ENCODE results near the gene B3GAT1. TPM values are rescaled to one million over a fixed set of nuclear protein-coding genes. Genes with fewer than 3 reads are reported as not detected.

The B3GAT1 gene
- total RNA-seq, 1 donor from 2014 or later, result not detected

DNA sequence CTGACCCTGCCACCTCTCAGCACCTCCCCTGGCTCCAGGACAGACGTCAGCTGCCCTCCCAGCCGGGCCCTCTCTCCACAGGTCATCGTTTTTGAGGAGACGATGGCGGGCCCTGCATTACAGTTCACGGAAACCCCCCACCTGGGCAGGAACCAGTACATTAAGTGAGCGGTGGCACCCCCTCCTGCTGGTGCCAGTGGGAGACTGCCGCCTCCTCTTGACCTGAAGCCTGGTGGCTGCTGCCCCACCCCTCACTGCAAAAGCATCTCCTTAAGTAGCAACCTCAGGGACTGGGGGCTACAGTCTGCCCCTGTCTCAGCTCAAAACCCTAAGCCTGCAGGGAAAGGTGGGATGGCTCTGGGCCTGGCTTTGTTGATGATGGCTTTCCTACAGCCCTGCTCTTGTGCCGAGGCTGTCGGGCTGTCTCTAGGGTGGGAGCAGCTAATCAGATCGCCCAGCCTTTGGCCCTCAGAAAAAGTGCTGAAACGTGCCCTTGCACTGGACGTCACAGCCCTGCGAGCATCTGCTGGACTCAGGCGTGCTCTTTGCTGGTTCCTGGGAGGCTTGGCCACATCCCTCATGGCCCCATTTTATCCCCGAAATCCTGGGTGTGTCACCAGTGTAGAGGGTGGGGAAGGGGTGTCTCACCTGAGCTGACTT, 37.0 kb downstream of the B3GAT1 start:
- DNase-seq (ENCODE audit: extremely low read depth, low read depth, low spot score), result no peak

DNA sequence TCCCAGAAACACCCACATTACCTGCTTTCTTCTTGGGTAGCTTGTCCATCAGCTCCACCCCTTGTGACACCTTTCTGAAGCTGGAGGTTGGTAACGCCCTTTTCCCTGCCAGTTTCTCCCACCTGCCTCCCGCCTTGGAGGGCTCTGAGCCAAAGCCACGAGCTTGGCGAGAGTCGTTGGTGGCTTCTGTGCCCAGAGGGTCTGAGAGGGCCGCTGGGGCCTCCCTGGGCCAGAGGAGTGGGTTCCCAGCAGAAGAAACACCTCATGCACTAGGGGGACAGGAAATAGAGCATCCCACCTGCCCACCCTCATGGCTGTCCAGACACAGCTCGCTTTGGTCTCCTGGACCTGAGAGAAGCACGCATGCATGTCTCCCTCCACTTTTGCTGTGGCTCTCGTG, 37.9 kb downstream of the B3GAT1 start:
- DNase-seq (ENCODE audit: extremely low read depth, low read depth, low spot score), result no peak

DNA sequence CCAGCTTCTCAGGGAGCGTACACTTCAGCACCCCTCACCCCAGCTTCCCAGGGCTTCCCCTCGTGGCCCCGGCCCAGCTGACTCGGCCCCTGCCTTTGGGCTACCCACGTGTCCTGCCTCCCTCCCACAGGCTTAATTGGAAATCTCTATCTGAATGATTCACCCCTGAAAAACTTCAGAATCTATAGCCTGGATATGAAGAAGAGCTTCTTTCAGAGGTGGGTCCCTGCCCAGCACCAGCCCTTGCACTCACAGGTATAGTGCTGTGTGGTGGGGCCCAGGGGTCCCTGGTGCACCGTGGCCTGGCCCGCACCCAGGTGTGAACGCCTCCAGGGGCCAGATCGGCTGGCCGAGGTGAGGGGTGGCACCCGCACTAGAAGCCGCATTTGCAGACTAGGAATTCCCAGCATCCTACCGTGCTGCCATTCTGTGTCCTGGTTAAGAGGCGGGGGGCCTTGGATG, 38.4 kb downstream of the B3GAT1 start:
- no peak for DNase-seq (ENCODE audit: extremely low read depth, low read depth, low spot score)

DNA sequence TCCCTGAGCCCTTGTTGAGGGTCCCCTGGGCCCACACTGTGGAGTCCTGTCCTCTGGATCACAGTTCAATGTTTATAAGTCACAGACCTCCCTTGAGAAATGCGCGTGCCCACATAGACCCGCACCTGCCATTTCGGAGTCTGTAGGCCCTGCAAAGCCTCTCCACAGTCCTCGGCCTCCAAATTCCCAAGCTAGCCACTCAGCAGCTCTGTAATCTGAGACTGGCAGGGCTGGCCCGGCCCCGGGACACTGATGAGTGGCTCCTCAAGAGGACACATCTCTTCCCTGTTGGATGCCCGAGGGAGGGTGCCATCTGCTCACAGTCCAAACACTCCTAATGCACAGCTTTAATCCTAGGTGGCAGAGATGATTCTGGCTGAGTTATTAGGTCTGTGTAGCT, 39.1 kb downstream of the B3GAT1 start:
- no peak for DNase-seq (ENCODE audit: extremely low read depth, low read depth, low spot score)

DNA sequence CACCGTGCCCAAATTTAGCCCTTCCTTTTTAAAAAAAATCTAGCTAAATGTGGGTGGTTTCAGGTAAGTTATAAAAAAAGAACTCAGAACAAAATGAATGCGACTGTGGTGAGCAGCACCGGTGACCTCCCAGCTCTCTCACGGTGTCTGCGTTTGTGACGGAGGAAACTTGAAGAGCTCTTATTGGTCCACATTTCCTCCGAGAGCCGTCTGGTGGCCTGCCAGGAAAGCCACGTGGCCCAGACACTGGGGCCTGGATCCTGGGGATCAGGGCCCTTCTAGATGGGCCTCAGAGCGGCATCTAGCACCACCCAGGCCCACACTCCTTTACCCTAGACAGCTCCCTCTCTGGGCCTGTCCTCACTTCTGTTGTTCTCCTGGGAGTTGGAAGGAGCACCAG, 39.5 kb downstream of the B3GAT1 start:
- DNase-seq (ENCODE audit: extremely low read depth, low read depth, low spot score), result no peak

DNA sequence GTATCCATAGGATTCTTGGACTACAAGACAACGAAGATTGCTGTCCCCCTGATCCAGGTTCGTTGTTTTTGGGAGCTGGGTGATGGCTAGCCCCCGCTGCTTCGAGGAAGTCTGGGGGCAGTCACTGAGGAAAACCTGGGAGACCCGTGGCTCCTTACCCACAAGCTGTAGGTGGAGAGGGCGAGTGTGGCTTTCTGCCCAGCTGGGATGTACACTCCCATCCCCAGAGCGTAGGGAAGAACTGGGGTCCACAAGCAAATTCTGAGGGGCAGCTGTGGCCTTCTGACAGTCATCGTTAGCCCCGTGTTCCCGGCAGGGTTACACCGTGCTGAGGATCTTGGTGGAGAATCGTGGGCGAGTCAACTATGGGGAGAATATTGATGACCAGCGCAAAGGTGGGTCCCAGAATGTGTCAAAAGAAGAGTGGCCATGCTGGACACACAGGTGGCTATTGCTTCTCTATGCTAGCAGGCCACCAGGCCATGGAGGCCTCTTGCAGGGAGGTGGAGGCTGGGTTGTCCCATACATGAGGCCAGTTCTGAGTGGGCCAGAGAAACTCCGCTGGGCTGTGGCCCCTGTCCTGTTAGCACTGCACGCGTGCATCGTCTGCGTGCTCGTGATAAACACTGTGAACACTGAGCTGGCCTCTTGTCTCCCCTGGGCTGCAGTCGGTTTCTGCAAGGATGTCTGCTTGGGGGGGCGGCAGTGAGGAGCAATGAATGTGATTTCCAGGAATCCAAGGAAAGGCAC, 40.4 kb downstream of the B3GAT1 start:
- no peak for DNase-seq (ENCODE audit: extremely low read depth, low read depth, low spot score)

DNA sequence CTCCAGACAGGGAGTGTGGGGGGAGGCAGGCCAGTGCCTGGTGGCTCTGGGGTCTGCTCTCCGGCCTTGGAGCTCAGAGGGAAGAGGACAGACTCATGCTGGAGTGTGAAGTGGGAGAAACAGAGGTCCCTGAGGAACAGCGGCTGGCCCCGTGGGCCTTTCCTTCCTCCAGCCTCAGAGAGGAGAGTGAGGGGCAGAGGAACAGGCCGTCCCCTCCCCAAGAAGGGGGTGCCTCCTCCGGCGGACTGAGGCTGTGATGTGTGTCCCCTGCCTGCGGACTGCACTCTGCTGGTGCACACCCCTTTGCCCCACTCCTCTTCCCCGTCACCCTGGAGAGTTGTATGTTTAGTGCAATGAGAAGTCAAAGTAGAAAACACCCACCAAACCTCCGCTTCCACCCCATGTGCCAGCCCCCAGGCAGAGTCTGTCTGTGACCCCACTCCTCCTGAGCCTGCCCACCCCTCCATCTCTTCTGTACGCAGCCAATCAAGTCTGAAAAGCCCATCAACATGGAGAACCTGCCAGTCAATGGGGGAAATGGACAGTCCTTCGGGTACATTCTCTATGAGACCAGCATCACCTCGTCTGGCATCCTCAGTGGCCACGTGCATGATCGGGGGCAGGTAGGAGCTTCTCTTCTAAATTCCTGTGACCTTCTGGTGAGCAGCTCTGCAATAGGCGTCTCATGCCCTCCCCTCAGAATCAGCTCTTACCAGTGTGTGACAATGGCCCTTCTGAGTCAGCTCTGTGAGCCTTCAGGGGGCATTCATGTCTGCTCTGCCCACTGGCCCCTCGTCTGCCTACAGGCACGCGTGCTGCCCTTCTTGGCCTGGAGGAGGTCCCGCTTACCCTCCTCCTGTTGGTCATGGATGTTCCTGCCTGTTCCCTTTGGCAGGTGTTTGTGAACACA, 41.3 kb downstream of the B3GAT1 start:
- no peak for DNase-seq (ENCODE audit: extremely low read depth, low read depth, low spot score)

DNA sequence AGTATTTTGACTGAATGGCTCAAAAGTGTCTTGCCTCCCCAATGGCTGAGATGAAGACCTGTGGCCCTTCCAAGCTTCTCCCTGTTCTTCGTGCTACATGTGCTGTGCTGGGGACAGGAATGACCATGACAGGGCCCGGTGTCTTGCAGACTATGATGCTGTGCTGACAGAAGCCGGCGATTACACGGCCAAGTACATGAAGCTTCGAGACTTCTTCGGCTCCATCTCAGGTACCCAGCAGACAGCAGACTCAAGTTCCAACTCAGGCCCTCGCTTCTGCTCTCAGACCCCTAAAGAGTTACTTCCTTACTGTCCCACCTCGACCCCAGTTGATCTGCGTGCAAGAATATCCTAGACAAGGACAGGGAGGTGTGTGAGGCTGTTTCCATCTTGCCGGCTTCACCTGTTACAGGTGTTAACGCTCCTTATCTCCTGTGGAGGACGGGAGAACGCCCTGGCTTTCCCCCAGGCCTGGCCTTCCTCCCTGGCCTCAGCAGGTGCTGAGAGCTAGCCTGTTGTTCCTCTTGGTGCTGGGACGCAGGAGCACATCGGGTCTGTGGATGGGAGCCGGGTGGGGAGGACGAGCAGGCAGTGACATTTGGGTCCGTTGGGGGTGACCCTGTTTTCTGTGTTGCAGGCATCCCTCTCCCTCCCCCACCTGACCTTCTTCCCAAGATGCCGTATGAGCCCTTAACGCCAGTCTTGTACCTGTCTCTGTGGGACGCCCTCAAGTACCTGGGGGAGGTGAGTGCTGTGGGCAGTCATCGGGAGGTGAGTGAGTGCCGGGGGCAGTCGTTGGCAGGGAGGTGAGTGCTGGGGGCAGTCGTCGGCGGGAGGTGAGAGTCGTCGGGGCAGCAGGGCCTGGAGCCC, 42.2 kb downstream of the B3GAT1 start:
- DNase-seq (ENCODE audit: extremely low read depth, low read depth, low spot score), result no peak

DNA sequence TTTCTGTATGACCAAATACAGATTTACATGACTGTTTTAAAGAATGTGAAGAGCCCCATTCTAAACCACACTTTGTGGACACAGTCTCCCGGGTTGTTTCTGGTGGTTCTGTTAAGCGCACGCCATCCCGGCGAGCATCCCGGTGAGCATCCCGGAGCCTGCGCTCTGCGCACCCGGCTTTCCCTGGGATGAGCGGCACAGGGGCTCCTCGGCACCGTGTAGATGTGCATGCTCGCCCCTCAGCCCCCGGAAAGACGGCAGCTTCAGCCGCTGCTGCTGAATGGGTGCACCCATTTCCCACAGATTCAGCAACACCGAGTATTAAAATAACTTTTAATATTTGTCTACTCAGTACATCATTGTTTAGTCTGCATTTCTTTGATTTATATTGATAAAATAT, 44.3 kb downstream of the B3GAT1 start:
- DNase-seq (ENCODE audit: extremely low read depth, low read depth, low spot score), result no peak

DNA sequence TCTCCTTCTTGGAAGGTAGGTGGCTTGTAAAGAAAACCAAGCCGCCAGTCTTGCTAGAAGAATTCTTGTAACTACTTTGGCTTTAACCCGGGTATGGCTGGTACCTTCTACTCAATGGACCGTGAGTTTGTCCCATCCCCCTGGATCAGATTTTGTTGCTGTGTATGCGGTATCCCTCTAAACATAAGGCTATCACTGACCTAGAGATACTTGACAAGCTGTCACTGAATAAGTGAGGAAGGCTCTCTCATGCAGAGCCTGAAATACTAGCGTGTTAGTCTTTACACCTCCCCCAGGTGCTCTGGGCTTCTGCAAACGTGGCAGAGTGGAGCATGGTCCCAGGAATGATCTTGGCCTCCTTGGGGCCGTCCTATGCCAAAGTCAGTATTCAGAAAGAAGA, 45.8 kb downstream of the B3GAT1 start:
- DNase-seq (ENCODE audit: extremely low read depth, low read depth, low spot score), result no peak

DNA sequence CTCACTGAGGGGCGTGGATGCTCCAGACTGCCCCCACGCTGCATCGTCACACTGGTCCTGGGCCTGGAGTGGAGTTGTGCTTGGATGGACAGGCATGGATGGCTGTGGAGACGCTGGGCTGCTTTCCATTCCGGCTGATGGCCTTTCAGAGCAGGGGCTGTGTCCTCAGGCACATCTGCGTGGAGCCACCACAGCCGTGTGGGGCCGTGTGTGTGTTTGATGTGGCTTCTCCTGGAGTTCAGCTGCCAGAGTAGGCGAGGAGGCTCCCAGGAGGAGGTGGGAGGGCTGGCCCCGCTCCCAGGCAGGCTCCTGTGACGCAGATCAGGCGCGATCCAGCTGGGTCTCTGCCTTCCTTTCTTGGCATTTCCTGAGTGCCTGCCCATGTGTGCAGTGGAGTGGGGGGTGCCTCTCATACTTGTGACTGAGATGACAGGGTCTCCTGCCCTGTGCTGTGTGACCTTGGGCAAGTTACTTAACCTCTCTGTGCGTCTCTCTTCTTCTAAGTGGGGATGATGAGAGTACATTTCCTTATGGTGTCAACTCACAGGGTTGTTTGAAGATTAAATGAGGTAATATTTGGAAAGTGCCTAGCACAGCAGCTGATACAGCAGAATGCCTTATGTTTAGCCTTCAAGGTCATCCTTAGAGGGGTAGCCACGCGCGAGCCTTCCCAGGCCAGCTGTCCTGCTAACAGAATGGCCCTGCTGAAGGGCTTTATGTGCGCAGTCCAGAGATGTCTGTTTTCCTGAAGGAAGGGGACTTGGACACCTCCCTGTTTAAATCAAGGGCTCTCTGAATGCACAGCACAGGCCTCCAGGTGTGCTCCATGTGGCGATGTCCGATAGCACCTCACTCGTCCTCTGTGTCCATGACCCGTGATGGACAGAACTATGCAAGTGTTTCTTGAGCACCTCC, 46.8 kb downstream of the B3GAT1 start:
- no peak for DNase-seq (ENCODE audit: extremely low read depth, low read depth, low spot score)

DNA sequence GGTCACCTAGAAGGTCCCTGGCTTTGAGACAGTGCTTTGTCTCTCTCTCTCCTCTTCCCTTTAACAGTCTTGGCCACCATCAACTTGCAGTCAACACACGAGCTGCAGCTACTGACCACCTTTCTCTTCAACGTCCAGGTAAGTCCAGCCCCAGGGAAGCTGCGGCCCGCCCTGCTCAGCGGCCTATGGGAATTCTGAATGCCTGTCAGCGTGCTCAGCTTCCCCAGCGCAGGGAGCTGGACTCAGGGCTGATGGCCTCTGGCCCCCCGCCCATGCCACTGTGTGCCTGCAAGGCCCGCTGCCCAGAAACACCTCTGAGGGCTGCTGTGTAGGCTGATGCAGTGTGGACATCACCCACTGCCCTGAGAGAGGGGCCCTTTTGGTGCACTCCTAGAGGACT, 47.8 kb downstream of the B3GAT1 start:
- no peak for DNase-seq (ENCODE audit: extremely low read depth, low read depth, low spot score)

DNA sequence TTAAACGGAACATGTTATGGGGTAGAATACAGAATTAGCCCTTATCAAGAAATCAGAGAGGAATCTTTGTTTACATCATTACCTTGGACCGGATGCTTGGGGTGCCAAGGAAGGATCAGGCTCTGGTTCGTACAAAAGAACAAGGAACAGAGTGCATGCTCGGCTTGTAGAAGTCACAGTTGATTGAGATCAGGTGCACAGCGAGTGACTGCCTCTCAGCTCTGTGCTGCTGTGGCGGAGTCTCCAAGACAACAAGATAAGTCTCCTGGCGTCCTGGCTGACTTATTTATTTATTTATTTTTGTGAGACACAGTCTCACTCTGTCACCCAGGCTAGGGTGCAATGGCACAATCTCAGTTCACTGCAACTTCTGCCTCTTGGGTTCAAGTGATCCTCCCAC, 48.5 kb downstream of the B3GAT1 start:
- DNase-seq (ENCODE audit: extremely low read depth, low read depth, low spot score), result no peak

DNA sequence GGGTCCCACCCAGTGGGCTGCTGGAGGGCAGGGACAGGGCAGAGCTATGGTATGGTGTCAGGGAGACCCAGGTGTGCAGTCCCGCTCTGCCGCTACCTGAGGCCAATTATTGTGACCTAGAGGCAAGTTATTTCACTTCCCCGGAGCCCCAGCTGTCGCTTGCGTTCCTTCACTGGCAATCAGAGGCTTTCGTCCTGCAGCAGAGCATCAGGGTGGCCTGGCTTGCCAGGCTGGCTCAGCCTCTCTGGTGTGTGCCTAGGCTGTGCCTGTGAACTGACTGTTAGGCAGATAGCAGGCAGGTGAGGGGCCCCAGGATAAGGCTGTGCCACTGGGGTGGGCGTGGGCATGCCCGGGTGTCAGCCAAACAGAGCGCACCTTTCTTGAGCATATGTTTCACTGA, 48.9 kb downstream of the B3GAT1 start:
- DNase-seq (ENCODE audit: extremely low read depth, low read depth, low spot score), result no peak

DNA sequence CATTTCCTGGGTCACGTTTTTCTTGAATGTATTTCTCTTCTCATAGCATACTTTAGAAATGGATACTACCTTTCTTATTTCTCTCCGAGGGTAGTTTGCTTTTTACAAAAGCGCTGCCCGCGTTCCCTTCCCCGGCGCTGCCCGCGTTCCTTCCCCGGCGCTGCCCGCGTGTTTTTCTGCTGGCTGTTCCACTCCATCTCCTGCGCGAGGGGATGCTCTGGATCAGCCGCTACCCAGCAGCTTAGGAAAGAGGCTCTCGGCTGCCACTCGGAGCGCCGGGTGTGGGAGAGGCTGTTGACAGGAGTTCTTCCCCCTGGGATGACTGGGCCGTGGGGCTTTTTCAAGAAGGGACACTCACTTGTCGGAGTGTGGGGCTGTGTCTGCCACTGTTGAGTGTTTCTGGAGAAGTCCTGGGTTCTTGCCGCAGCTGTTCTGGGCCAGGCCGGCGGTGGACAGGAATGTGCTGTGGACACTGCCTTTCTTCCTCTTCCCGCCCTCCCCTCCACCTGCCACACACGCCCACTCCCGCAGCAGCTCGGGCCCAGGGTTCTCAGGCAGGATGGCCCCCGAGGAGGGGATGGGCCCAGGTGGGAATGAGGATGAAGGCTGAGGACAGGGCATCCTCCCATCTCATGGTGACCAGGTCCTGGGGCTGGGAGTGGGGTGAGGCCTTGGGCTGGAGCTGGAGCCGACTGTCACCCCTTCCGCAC, 49.7 kb downstream of the B3GAT1 start:
- DNase-seq (ENCODE audit: extremely low read depth, low read depth, low spot score), result no peak

DNA sequence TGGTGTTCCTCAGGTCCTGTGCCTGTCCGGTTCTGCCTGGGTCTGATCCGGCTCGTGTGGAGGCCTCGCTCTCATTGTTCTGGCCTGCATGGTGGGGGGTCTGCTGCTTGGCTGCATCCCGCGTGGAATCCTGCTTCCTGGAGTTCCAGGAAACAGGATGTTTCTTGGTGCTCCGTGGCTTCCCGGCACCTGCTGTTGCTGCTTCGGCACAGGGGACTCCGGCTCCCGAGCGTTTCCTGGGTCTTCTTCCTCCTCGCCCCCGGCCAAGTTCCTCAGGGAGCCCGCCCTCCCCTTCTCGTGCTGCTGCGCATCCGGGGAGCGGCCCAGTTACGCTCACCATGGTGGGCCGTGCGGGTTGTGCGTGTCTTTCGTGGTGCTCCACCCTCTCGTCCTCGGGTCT, 50.4 kb downstream of the B3GAT1 start:
- no peak for DNase-seq (ENCODE audit: extremely low read depth, low read depth, low spot score)

DNA sequence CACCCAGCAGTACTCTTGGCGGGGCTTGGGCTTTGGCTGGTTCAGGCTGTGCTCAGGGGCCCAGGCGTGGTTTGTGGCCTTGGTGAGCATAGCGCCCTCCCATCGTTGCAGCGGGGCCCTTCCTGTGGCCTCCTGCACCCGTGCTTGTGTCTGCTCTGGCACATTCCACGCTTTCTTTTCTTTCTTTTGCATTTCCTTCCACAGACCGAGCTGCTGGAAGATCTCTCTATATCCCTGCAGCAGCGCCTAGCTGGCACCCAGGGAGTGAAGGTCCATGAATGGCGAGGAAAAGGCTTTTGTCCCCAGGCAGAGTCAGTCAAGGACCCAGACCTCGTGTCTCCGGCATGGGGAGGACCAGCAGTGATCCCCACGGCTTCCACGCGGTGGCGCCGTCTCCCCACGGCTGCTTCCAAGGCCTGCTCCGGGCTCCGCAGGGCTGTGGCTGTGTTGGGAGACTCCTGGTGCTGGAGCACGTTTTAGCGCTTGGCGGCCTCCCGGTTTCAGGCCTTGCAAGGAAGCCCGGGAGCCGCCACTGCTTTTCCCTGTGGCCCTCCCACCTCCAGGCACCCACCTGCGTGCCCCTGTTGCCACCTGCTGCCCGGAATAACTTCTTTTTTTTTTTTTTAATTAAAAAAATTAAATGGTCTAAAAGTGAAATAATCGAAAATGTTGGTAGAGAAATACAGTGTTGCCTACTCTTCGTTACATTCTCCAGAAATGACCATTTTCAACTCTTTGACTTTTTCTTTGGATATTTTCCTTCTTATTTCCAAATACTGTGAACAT, 51.8 kb downstream of the B3GAT1 start:
- DNase-seq (ENCODE audit: extremely low read depth, low read depth, low spot score), result peak; percentile 25

DNA sequence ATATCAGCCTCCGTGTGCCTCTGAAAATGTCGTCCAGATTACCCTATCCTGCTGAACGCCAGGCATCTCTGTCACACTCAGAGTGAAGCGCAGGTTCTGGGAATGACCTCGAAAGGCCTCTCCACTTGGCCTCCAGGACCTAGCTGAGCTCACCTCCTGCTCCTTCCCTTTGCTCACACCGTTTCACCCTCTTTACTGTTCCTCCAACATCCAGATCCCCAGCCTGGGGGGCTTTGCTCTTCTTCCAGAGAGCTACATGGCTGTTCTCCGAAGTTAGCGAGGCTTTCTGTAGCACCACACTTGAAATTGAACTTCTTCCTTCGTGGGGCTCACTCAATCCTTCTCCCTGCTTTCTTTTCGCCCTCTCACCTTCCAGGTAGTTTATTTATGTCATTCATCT, 52.4 kb downstream of the B3GAT1 start:
- DNase-seq (ENCODE audit: extremely low read depth, low read depth, low spot score), result no peak

Data from glomerular endothelial cell (primary cell).